HG03060 (cell line): Measurements from ENCODE around the gene TNFSF13.

Source experiments
- ATAC-seq: cut with Tn5 transposase; IDR thresholded peaks from one replicate; pipeline ENCODE4 v1.9.1; 2021; ENCODE audit warnings: low read depth, moderate number of reproducible peaks; ENCODE audit not compliant: unreplicated experiment

Gene TNFSF13

GRCh38 chr17:7573324-7574080 is 15.0 kb downstream of the TNFSF13 start:
- ATAC-seq, result no peak

GRCh38 chr17:7574176-7574953 is 15.8 kb downstream of the TNFSF13 start:
- no peak for ATAC-seq

GRCh38 chr17:7575481-7575883 is 16.9 kb downstream of the TNFSF13 start:
- ATAC-seq, result no peak

GRCh38 chr17:7575959-7576358 is 17.4 kb downstream of the TNFSF13 start:
- ATAC-seq, result no peak

GRCh38 chr17:7576432-7576937 is 17.9 kb downstream of the TNFSF13 start:
- no peak for ATAC-seq

- ATAC-seq, result no peak
Measured at GRCh38 chr17:7577327-7578199, 19.0 kb downstream of the TNFSF13 start.

GRCh38 chr17:7579001-7579833 is 20.7 kb downstream of the TNFSF13 start, which contains the start of gene CD68:
TSS of gene CD68 (plus strand) at chr17:7579638. CDS start at chr17:7579678, 40 bp downstream.
- peak; percentile 30 for ATAC-seq

GRCh38 chr17:7579834-7580603 is 21.5 kb downstream of the TNFSF13 start:
- ATAC-seq, result no peak

GRCh38 chr17:7580604-7581575 is 22.3 kb downstream of the TNFSF13 start:
- ATAC-seq, result no peak

GRCh38 chr17:7582396-7583252 is 24.1 kb downstream of the TNFSF13 start:
- ATAC-seq, result no peak

GRCh38 chr17:7583253-7584109 is 24.9 kb downstream of the TNFSF13 start, which contains the start of gene MPDU1:
TSS of gene MPDU1 (plus strand) at chr17:7583852. CDS start at chr17:7583863, 11 bp downstream.
- peak; percentile 50 for ATAC-seq

GRCh38 chr17:7586673-7587419 is 28.3 kb downstream of the TNFSF13 start:
- no peak for ATAC-seq

- ATAC-seq, result no peak
Measured at GRCh38 chr17:7587420-7588151, 29.0 kb downstream of the TNFSF13 start.

GRCh38 chr17:7588553-7589203 is 30.1 kb downstream of the TNFSF13 start:
- no peak for ATAC-seq
